A549 (cell line): ENCODE results near the gene RBX1.

Experiments
- BHLHE40 ChIP-seq: IDR thresholded peaks from 2 replicates; pipeline ENCODE4 v1.6.1; 2012; ENCODE audit warnings: low read depth, low read length, inconsistent platforms
- EP300 ChIP-seq, 2 experiments: fragments of >200 bp; sonication (Bioruptor Twin); formaldehyde crosslinking; IDR thresholded peaks; 2 replicates in 1 of 2; 3 replicates in 1 of 2; pipeline ENCODE4 v1.6.1; 2016 to 2017
- JUN ChIP-seq, 2 experiments: fragments of >200 bp; sonication (Bioruptor Twin); formaldehyde crosslinking; IDR thresholded peaks; 2 replicates in 1 of 2; 3 replicates in 1 of 2; pipeline ENCODE4 v1.6.1; 2016 to 2017
- MAZ ChIP-seq: fragments of 150-350 bp; IDR thresholded peaks from 2 replicates; pipeline ENCODE4 v1.6.1; 2014; ENCODE audit warnings: antibody characterized with exemption, low read depth, low read length, borderline replicate concordance
- POLR2A ChIP-seq: IDR thresholded peaks from 2 replicates; pipeline ENCODE4 v1.6.1; 2012; ENCODE audit warnings: mild to moderate bottlenecking, low read length
- RAD21 ChIP-seq, 2 experiments: fragments of >200 bp in 1 of 2; sonication (Bioruptor Twin) in 1 of 2; formaldehyde crosslinking in 1 of 2; IDR thresholded peaks in 1 of 2; conservative IDR thresholded peaks in 1 of 2; 2 replicates in 1 of 2; 3 replicates in 1 of 2; pipeline ENCODE4 v1.6.1; 2012 to 2018; ENCODE audit warnings: inconsistent platforms in 1 of 2
- RARB ChIP-seq: fragments of 250-450 bp; sonication (Bioruptor Pico); IDR thresholded peaks from 2 replicates; pipeline ENCODE4 v1.8.0; 2021; ENCODE audit warnings: mild to moderate bottlenecking, moderate library complexity
- TF ChIP-seq, protein P1 (sequence below): fragments of >200 bp; sonication (Bioruptor Twin); formaldehyde crosslinking; IDR thresholded peaks from 3 replicates; pipeline ENCODE4 v1.5.1; 2016
- TF ChIP-seq, protein P2 (sequence below): IDR thresholded peaks from 2 replicates; pipeline ENCODE4 v1.6.1; 2012
- TF ChIP-seq, protein P3 (sequence below): IDR thresholded peaks from 2 replicates; pipeline ENCODE4 v1.6.1; 2012
- TF ChIP-seq, protein P4 (sequence below): IDR thresholded peaks from 2 replicates; pipeline ENCODE4 v1.6.1; 2012; ENCODE audit warnings: low read depth, borderline replicate concordance
- TF ChIP-seq, protein P5 (sequence below): fragments of 200-600 bp; sonication (generic); IDR thresholded peaks from 2 replicates; pipeline ENCODE4 v1.6.1; 2016; ENCODE audit warnings: antibody characterized with exemption, mild to moderate bottlenecking, moderate library complexity
- TF ChIP-seq, protein P6 (sequence below): fragments of 150-350 bp; IDR thresholded peaks from 2 replicates; pipeline ENCODE4 v1.6.1; 2014; ENCODE audit warnings: low read depth, mild to moderate bottlenecking, low read length

DNA sequence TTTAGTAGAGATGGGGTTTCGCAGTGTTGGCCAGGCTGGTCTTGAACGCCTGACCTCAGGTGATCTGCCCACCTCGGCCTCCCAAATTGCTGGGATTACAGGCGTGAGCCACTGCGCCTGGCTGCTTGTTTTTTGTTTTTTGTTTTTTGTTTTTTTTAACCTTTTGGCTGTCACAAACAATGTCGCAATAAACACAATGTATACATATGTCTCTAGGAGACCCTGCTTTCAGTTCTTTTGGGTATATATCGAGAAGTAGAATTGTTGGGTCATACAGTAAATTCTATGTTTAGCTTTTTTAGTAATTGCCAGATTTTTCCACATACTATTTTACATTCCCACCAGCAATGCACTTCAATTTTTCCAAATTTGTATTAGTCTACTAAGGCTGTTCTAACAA lies 28.0 kb downstream of the RBX1 start:
- TF ChIP-seq, protein P1, sequence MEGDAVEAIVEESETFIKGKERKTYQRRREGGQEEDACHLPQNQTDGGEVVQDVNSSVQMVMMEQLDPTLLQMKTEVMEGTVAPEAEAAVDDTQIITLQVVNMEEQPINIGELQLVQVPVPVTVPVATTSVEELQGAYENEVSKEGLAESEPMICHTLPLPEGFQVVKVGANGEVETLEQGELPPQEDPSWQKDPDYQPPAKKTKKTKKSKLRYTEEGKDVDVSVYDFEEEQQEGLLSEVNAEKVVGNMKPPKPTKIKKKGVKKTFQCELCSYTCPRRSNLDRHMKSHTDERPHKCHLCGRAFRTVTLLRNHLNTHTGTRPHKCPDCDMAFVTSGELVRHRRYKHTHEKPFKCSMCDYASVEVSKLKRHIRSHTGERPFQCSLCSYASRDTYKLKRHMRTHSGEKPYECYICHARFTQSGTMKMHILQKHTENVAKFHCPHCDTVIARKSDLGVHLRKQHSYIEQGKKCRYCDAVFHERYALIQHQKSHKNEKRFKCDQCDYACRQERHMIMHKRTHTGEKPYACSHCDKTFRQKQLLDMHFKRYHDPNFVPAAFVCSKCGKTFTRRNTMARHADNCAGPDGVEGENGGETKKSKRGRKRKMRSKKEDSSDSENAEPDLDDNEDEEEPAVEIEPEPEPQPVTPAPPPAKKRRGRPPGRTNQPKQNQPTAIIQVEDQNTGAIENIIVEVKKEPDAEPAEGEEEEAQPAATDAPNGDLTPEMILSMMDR, result no peak
- TF ChIP-seq MAZ (no peak), BHLHE40 (no peak), EP300 (IDR thresholded peaks at IDR 0.05) (no peak), RARB (no peak), POLR2A (no peak), RAD21 (conservative IDR thresholded peaks at IDR 0.05 in 1 of 2, IDR thresholded peaks at IDR 0.05 in 1 of 2) (no peak), JUN (IDR thresholded peaks at IDR 0.05) (no peak)
- TF ChIP-seq, protein P2, sequence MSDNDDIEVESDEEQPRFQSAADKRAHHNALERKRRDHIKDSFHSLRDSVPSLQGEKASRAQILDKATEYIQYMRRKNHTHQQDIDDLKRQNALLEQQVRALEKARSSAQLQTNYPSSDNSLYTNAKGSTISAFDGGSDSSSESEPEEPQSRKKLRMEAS, result no peak
- TF ChIP-seq, protein P3, sequence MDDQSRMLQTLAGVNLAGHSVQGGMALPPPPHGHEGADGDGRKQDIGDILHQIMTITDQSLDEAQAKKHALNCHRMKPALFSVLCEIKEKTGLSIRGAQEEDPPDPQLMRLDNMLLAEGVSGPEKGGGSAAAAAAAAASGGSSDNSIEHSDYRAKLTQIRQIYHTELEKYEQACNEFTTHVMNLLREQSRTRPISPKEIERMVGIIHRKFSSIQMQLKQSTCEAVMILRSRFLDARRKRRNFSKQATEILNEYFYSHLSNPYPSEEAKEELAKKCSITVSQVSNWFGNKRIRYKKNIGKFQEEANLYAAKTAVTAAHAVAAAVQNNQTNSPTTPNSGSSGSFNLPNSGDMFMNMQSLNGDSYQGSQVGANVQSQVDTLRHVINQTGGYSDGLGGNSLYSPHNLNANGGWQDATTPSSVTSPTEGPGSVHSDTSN, result no peak
- TF ChIP-seq, protein P4, sequence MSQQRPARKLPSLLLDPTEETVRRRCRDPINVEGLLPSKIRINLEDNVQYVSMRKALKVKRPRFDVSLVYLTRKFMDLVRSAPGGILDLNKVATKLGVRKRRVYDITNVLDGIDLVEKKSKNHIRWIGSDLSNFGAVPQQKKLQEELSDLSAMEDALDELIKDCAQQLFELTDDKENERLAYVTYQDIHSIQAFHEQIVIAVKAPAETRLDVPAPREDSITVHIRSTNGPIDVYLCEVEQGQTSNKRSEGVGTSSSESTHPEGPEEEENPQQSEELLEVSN, result no peak
- TF ChIP-seq, protein P5, sequence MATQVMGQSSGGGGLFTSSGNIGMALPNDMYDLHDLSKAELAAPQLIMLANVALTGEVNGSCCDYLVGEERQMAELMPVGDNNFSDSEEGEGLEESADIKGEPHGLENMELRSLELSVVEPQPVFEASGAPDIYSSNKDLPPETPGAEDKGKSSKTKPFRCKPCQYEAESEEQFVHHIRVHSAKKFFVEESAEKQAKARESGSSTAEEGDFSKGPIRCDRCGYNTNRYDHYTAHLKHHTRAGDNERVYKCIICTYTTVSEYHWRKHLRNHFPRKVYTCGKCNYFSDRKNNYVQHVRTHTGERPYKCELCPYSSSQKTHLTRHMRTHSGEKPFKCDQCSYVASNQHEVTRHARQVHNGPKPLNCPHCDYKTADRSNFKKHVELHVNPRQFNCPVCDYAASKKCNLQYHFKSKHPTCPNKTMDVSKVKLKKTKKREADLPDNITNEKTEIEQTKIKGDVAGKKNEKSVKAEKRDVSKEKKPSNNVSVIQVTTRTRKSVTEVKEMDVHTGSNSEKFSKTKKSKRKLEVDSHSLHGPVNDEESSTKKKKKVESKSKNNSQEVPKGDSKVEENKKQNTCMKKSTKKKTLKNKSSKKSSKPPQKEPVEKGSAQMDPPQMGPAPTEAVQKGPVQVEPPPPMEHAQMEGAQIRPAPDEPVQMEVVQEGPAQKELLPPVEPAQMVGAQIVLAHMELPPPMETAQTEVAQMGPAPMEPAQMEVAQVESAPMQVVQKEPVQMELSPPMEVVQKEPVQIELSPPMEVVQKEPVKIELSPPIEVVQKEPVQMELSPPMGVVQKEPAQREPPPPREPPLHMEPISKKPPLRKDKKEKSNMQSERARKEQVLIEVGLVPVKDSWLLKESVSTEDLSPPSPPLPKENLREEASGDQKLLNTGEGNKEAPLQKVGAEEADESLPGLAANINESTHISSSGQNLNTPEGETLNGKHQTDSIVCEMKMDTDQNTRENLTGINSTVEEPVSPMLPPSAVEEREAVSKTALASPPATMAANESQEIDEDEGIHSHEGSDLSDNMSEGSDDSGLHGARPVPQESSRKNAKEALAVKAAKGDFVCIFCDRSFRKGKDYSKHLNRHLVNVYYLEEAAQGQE, result no peak
- TF ChIP-seq, protein P6, sequence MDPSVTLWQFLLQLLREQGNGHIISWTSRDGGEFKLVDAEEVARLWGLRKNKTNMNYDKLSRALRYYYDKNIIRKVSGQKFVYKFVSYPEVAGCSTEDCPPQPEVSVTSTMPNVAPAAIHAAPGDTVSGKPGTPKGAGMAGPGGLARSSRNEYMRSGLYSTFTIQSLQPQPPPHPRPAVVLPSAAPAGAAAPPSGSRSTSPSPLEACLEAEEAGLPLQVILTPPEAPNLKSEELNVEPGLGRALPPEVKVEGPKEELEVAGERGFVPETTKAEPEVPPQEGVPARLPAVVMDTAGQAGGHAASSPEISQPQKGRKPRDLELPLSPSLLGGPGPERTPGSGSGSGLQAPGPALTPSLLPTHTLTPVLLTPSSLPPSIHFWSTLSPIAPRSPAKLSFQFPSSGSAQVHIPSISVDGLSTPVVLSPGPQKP, result no peak
